ENCODE data around the gene INCA1.

Gene INCA1

DNA sequence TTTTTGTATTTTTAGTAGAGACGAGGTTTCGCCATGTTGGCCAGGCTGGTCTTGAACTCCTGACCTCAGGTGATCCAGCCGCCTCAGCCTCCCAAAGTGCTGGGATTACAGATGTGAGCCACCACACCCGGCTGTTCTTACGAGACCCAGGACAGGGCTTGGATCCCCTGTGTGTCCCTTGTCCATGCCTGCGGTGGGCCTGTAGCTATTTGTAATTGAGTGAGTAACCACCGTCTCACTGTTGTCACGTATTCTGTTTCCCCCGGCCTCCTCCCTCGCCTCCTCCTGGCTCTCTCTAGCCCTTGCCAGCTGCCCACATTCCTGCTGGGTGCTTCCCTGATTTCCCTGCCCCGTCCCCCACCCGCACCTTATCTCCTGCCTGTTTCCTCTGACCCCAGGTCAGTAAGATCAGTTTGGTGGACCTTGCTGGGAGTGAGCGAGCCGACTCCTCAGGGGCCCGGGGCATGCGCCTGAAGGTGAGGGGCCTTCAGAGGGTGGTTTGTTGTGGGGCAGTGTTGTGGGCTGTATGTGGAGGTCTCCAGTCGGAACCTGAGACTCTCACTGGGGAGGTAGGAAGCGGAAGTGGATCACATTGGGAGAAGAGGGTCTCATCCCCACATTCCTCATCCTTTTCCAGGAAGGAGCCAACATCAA lies 6.0 kb upstream of the INCA1 start:
- DNase-seq: no peak

- no peak for DNase-seq
Measured at GRCh38 chr17:5002121-5002788, 4.9 kb upstream of the INCA1 start.

GRCh38 chr17:5000237-5000639 lies 2.9 kb upstream of the INCA1 start:
- no peak for DNase-seq

- no peak for DNase-seq
Measured at GRCh38 chr17:4999430-5000093, 2.2 kb upstream of the INCA1 start.

- no peak for DNase-seq
Measured at GRCh38 chr17:4998732-4999429, 1.6 kb upstream of the INCA1 start.

- no peak for DNase-seq
Measured at GRCh38 chr17:4998027-4998731, 857 bp upstream of the INCA1 start.

- no peak for DNase-seq
Measured at GRCh38 chr17:4994081-4994595, 3.2 kb downstream of the INCA1 start.

GRCh38 chr17:4987767-4988567 lies 9.4 kb downstream of the INCA1 start:
- peak in 1 of 2 experiments; percentile 2 for DNase-seq

DNA sequence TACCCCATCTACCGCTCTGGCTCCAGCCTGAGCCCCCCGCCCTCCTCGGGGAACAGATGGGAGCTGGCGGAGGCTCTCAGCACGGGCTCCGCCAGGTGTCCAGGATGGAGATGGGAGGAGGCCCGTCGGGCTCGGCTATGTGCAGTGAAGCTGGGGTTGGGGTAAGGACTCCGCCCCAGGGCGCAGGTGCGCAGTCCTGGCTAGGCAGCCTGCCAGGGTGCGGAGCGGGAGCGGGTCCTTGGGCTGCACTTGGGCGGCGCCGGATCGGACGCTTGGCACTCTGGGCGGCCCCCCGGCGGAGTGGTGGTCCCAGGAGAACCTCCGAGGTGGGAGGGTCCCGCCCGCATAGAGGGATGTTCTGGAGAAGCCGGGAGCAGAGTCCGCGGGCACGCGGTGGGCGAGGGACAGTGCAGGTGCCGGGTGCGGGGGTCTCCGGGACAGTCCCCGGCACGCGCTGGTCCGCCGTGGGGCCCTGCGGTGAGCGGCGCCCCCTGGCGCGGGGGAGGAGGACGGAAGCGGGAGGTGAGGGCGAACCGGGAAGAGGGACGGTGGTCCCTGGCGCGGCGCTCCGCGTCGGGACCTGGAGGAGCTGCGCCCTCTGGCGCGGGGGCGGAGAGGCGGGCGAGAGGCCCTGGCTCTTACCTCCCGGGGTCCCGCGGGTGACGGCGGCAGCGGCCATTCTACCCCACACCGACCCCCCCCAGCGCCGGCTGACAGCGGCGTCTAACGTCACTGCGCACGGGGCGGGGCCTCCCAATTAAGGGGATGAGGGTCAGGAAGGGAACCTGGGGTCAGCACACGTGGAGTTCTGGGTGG lies 10.2 kb downstream of the INCA1 start, which contains the start of gene CAMTA2:
Gene CAMTA2, minus strand, starts transcription at position 725 of the 816 bp plus-strand sequence. CDS start 1,453 bp downstream, outside the sequence.
- peak; percentile 21 to 23 for DNase-seq

GRCh38 chr17:4986403-4986802 lies 10.9 kb downstream of the INCA1 start:
- DNase-seq: no peak

DNA sequence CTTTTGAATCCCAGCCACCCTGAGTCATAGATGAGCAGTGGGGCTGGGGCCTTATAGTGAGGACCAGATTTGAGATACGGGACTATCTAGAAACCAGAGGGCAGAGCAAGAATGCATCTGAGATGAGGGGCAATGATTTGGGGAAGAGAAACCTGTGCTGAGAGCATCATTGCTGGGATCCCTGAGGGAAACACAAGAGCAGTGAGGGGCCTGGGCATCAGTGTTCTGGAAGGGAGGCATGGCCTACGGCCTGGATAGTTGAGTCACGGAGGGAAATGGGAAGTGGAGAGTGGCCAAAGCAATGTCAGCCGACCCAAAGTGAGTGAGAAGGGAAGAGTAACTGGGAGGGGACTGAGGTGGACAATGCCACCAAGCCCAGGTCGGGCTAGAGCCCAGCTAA lies 15.0 kb downstream of the INCA1 start:
- no peak for DNase-seq

GRCh38 chr17:4980644-4981216 lies 16.6 kb downstream of the INCA1 start:
- peak in 1 of 2 experiments; percentile 16 for DNase-seq

DNA sequence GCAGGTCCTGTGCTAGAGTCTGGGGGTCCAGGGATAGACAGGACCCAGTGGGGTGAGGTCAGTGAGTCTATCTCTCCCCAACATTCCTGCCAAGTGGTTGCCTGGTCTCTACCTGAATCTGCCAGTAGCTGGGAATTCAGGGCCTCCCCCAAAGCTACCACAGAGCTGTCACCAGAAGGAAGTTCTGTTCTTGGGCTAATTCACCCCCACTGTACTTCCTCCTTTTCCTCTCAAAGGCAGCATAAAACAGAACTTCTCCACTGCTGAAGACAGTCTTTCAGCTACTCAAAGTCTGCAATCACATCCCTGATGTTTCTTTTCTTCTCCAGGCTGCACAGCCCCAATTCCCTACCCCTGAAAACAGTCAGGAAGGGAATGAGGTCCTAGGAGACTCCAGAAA lies 18.6 kb downstream of the INCA1 start:
- DNase-seq: peak; percentile 28 to 29

- DNase-seq: no peak
Measured at GRCh38 chr17:4974115-4974670, 23.1 kb downstream of the INCA1 start.

GRCh38 chr17:4973256-4974114 lies 23.8 kb downstream of the INCA1 start:
- peak in 1 of 2 experiments; percentile 1 for DNase-seq

DNA sequence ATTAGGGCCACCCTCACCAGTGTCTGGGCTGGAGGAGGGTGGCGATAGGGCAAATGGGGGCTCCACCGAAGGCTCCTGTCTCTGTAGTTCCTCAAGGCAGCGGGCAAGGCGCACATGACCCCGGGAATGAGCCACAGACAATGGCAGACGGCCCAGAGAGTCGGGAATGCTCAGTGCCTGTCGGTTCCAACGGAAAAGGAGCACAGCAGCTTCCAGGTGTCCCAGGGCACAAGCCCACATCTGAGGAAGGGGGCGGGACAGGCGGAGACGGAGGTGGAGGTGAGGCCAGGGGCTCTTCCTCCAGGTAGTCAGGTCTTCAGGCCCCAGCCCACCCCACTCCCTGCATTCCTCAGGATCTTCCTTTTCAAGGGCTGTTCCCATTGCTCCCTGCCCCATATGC lies 24.6 kb downstream of the INCA1 start:
- DNase-seq: no peak

DNA sequence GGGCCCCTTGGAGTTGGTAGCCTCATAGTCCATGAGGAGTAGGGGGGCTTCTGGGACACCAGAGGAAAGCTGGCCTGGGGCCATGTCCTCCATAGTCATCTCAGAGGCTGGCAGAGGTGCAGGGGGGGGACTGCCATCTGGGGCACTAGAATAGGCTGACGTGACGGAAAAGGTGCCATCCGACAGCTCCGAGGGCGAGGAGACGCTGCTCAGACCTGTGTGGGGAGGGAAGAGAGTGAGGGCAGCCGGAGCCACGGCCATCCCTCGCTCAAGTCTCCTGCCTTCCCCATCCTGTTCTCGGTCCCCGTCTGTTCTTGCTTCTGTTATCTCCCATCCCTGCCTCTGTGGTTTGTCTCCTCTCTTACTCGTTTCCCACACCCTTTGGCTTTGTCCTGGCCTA lies 25.0 kb downstream of the INCA1 start:
- no peak for DNase-seq

DNA sequence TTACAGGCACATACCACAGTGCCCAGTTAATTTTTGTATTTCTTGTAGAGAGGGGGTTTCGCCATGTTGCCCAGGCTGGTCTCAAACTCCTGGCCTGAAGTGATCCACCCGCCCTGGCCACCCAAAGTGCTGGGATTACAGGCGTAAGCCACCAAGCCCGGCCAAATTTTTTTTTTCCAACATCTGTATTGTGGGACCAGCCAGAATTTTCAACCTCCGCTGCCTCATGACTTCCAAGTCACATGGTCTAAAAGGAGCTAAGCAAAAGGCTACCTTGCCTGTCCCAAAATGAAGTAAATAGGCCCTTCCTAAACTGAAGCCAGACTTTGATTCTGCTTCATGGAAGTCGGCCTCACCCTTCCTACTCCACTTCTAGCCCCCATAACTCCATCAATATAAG lies 25.5 kb downstream of the INCA1 start:
- no peak for DNase-seq

- no peak for DNase-seq
Measured at GRCh38 chr17:4970273-4970672, 27.0 kb downstream of the INCA1 start.

Measured in AML-193 (cell line).